ENCODE measurements around the gene GPR132.

The GPR132 gene

DNA sequence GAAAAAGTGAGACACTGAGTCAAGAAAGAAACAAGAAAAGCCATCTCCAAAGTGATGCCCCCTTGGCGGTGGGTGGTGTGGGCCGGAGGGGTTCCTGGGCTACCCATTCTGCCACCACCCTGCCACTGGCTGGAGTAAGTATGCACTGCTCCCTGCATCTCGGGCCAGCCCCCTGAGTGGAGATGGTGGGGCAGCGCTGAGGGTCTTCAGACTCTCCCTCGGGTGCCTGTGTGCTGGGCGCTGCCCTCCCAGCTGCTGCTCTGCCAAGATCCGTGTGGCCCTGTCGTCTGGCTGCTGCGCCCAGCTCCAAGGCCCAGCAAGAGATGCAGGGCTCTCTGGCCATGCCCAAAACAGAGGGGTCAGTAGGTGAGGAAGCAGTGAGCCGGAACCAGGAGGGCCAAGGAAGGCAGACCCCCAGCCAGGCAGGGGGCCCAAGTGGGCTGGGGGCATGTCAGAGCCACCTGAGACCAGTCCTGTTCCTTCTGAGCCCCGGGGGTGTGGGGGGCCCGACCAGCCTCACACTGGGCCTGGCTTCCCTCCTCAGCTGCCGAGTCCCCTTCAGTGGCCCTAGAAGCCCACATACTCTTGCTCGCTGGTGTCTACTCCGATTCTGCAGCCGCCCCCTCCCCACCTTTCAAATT is 5.2 kb downstream of the GPR132 start:
- no peak for DNase-seq

DNA sequence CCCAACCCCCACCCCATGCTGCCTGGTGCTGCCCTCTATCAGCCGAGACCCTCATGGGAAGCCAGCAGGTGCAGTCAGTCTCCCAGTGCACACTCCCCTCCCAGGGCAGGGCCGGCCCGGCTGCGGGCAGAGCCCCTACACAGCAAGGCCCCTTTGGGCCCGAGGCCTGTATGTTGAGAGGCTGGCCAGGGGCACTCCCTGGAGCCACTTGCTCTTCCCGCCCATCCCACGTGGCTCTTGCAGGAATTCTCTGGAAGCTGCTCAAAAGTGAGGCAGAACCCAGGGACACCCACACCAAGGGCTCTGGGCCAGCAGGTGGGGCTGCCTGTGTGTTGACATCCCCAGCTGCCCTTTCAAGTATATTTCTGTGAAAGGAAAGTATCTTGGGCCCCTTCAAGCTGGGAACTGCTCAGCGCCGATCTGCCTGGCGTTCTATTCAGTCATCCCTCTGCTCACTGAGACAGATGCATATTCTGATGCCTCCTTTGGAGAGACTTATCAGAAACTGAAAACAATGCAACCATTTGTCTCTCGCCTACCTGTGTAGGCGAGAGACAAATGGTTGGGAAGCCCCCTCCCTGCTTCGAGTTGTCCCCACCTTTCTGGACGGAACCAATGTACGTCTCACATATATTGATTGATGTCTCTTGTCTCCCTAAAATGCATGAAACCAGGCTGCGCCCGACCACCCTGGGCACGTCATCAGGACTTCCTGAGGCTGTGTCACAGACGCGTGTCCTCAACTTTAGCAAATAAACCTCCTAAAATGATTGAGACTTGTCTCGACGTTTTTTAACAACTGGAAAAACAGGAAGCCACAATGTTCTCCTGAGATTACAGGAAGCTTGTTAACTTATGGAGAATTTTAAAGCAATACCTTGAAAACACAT is 6.0 kb downstream of the GPR132 start:
- DNase-seq: no peak

DNA sequence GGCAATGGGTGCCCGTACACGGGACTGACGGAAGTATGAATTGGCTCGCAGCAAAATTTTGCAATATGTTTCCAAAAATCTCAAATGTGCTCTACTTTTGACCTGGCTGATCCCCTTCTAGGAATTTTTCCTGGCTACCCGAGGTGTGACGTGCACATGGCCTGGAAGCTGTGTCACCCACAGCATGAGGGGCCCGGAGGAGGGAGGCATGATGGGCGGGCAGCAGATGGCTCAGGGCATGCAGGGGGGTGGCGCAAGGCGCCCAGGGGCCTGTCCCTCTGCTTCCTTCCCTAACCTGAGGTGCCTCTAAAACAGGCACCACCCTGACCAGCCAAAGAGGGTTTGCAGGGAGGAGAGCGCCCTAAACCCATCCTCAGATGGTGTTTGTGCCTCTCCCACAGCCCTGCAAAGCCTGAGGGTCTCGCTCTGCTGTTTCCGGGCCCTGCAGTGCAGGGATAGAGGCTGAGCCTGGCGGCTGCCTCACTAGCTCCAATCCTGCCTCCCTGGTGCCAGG is 6.7 kb downstream of the GPR132 start:
- DNase-seq: no peak

GRCh38 chr14:105056303-105056831 is 8.9 kb downstream of the GPR132 start:
- no peak for DNase-seq

- no peak for DNase-seq
Observed at GRCh38 chr14:105055736-105056302, 9.4 kb downstream of the GPR132 start.

- no peak for DNase-seq
Observed at GRCh38 chr14:105055334-105055733, 9.9 kb downstream of the GPR132 start.

DNA sequence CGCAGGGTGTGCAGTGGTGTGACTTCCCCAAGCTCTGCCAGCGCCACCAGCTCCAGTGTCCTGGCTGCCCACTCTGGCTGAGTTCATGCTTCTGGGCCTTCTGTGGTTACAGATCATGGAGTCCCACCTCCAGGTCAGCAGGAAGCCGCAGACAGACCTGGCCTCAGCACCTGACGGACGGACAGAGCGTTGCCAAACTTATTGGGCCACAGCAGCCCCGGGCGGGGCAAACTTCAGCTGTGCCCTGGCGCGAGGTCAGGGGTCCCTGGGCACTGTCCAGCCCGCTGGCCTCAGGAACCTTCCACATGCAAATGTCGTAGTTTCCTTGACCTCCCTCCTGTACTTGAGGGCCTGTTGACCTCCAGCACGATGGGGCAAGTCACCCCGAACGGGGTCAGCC is 11.2 kb downstream of the GPR132 start:
- DNase-seq: no peak

DNA sequence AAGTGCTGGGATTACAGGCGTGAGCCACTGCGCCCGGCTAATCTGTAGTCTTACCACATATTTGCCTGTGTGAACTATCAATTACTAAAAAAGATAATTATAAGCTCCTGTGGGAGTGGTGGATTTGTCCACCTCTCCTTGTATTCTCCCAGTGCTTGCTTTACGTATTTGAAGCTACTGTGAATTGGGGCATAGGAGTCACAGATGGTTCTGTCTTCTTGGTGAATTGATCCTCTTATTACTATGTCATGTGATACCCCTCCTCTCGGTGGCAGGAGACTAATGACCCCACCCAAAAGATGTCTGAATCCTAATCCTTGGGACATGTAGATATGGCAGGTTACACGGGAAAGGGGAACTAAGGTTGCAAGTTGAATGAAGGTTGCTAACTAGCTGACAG is 11.8 kb downstream of the GPR132 start:
- no peak for DNase-seq

DNA sequence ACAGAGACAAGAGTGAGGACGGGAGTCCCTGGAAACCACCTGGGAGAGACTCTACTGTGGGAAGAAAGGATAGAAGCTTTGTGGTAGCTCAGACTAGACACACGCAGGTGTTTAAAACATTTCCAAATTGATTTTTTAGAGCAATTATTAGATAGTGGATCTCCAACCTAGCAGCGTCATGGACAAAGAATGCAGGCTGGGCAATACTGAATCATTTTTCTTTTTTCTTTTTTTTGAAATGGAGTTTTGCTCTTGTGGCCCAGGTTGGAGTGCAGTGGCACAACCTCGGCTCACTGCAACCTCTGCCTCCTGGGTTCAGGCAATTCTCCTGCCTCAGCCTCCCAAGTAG is 13.1 kb downstream of the GPR132 start:
- DNase-seq: no peak

DNA sequence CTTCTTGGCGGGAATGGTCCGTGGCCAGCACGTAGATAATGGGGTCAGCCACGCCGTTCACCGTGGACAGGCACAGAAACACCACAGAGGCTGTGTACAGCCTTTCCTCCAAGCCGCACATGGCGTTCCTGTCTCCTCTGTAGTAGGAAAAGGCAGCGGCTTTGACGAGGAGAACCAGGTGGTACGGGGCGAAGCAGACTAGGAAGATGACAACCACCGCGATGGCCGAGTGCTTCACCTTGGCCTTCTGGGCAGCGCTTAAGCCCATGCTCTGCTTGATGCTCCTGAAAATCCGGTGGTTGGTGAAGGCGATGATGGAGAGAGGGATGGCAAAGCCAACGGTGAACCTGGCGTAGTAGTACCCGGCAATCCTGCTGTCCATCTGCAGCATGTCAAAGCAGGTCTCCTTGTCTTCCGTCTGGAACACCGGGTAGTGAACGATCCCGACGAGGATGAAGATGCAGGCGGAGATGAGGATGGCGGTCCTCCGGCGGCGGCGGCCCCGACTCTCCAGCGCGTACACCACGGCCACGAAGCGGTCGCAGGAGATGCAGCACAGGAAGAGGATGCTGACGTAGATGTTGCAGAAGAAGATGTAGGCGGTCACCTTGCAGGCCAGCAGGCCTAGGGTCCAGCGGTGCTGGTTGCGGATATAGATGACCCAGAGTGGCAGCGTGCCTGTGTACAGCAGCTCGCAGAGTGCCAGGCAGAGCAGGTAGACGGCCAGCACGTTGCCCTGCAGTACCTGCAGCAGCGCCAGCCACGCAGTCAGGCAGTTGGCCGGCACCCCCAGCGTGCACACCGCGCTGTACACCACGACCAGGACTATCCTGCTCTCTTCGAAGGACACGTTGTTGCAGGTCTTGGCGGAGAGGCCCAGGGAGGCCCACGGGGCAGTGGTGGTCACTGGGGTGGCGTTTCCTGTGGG is 13.8 kb downstream of the GPR132 start:
- no peak for DNase-seq

DNA sequence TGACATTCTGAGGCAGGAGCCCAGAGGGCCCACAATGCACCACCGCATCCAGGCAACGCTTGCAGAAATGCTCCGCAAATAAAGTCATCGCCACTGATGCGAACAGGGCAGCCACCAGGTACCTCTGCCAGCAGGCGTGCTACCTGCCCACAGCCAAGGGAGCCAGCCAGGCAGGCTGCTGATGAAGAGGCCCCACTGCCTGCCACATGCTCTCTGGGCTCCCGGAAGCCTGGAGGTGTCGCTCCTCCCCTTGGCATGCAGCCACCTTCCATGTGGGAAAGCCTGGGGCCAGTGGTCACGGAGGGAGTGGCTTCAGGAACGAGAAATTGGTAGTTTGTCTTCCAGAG is 14.7 kb downstream of the GPR132 start:
- DNase-seq: no peak

GRCh38 chr14:105049753-105050550 is 15.3 kb downstream of the GPR132 start:
- no peak for DNase-seq

DNA sequence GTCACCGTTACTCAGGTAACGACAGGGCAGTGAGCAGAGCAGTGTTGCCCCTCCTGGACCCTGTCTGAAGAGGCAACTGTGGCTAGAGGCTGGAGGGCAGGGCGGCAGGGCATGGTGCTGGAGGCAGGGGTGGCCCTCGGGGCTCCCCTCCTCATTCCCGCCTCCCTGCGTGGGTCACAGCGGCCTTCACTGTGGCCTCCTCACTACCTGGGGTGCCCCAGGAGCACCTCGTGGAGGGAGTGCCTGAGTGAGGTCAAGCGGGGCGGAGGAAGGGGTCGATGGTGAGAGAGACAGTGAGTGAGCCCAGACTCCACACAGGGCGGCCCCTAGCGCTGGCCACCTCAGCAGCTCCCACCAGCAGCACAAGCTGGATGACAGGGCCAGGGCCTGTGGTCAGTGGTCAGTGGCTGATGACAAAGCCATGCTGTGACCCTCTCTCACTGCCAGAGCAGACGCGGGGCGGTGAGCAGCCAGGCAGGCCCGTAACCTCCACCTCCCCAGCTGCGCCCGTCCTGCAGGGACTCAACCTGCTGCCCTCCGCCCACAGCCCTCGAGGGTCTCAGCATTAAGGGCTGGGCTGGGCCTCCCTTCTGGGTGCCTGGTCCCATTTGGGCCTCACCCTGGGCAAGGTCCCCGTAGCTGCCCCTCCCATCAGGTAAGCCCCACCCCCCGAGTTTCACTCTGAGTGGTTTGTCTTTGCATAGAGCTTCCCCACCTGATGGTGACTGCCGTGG is 17.8 kb downstream of the GPR132 start:
- no peak for DNase-seq

DNA sequence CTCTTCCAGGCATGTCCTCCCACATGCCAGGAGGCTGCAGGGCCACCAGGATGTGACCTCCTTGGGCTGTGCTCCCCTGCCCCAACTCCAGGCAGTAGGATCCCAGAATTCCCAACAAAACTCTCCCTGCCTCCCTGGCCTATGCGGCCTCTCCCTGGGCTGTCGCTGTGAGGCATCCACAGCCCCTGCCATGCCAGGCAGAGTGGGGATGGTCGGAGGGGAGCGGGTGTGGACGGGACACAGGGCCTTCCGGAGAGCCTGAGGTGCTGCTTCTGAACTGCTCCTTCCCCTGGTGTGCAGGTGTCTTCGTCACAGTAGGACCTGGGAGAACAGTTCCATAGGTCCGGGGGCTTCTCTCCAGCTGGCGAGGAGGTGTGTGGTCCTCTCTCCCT is 18.3 kb downstream of the GPR132 start:
- no peak for DNase-seq

DNA sequence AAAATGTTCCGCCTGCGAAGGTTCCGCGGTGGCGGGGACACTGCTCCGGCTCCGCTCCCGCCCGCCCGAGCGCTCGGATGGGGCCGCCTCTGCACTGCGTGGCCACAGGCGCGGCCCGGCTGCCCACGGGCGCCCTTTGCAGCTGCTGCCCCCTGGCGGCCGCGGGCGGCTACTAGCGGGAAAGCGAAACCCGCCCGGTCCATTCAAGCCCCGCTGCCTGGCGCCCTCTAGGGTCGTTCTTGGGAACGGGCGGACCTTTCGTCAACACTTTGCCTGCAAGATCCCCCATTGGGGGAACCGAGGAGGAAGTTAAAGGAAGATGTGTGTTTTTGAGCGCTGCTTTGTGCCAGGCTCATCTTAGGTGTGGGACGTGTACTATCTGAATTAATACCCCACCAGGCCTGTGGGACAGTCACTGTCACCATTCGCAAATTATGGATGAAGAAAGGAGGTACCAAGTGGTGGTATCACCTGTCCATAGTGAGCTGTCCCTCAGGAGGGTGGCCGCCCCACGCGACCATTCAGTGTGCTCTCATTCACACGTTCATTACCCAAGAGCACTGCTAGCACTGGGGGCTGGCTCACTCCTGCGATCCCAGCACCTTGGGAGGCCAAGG is 19.4 kb downstream of the GPR132 start:
- DNase-seq: peak; percentile 69

GRCh38 chr14:105043641-105044040 is 21.6 kb downstream of the GPR132 start:
- DNase-seq: no peak

DNA sequence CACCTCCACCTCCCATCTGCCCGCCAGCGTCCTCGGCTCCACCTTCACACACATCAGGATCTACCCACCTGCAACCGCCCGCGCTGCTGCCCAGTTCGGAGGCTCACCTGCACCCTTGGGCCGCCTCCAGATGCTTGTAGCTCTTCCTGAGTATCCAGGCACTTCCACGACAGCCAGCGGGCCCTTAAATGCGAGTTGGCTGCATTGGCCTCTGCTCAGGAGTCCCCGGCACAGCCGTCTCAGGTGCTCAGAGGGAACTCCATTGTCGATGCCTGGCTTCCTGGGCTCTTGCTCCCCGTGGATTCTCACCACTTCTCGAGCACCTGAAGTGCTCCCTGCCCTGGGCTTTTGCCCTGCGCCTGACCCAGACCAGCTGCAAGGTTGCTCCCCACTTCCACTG is 22.4 kb downstream of the GPR132 start:
- DNase-seq: no peak

DNA sequence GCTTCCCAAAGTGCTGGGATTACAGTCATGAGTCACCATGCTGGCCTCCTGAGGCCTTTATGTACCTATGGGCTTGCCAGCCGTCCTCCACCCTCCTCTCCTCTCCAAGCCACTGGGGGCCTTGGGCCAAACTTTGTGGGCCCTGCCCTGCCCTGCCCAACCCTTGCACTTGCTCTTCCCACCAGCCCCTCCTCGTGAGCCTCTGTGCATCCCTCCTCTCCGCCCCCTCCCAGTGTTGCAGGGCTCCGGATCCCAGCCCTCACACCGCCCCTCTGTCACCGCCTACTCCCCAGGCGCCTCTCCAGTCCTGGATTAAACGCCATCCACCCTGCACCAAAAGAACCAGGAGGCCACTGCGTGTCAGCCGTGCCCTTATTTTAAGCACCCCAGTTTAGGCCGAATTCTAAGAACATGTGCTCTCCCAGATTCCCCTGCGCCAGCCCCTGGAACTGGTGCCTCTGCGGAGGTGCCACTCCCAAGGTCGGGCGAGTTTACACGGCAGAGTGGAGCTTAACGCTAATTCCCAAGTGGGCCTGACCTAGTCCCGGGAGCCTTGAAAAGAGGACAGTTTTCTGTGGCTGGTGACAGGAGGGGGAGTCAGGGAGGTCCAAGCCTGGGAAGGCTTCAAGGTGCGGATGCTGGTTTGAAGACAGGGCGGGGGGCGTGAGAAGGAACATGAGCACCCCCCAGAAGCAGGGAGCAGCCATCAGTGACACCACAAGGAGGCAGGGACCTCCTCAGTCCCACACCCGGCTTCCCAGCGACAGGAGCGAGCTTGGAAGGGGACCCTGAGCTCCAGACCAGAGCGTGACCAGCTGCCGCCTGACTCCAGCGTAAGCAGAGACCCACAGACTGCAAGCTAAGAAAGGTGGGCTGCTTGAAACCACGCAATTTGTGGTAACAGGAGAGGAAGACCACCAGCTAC is 23.1 kb downstream of the GPR132 start:
- no peak for DNase-seq

GRCh38 chr14:105039458-105040205 is 25.6 kb downstream of the GPR132 start:
- DNase-seq: no peak

Measured in midbrain (tissue), 1 donor.